ENCODE results near the gene SUCLA2.

SUCLA2 gene

DNA sequence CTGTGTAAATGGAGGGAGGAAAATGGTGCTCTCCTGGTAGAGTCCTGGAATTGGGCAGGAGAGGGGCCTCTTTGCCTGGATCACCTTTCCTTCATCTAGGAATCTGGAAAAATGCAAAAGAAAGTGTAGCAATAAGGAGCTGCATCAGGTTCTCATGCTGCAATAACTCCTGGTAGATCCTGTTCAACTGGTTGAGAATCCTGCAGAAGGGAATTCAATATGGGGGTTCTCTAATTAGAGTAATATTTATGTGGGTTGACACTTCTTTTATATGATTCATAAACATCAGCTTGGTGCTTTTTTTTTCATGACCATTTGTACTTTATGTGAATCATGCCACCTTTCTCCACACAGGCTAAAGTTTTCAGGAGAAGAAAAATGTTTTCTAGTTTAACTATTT is 27.0 kb upstream of the SUCLA2 start:
- H2AFZ ChIP-seq (ENCODE audit: low read depth, low read length, severe bottlenecking) = no peak overlapping the region
- no peak overlapping the region for H3K4me2 ChIP-seq (ENCODE audit: low read depth, low read length, poor library complexity, severe bottlenecking)
- H3K79me2 ChIP-seq (ENCODE audit: insufficient read depth, low read length) = 0 out of 2 replicates have a peak, but pooled peaks cover 6% of the 10 kb centered on the region
- no peak overlapping the region for H3K4me3 ChIP-seq (ENCODE audit: insufficient read depth, low read length, poor library complexity, severe bottlenecking)
- no peaks in the 10 kb centered on the region for H3K27me3 ChIP-seq (ENCODE audit: low read length)
- no peak overlapping the region for H3K27ac ChIP-seq (ENCODE audit: low read depth, low read length)
- TF ChIP-seq EZH2phosphoT487 (conservative IDR thresholded peaks at IDR 0.05; ENCODE audit: low read length) = no peak
- TF ChIP-seq, protein P1, sequence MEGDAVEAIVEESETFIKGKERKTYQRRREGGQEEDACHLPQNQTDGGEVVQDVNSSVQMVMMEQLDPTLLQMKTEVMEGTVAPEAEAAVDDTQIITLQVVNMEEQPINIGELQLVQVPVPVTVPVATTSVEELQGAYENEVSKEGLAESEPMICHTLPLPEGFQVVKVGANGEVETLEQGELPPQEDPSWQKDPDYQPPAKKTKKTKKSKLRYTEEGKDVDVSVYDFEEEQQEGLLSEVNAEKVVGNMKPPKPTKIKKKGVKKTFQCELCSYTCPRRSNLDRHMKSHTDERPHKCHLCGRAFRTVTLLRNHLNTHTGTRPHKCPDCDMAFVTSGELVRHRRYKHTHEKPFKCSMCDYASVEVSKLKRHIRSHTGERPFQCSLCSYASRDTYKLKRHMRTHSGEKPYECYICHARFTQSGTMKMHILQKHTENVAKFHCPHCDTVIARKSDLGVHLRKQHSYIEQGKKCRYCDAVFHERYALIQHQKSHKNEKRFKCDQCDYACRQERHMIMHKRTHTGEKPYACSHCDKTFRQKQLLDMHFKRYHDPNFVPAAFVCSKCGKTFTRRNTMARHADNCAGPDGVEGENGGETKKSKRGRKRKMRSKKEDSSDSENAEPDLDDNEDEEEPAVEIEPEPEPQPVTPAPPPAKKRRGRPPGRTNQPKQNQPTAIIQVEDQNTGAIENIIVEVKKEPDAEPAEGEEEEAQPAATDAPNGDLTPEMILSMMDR (IDR thresholded peaks at IDR 0.05; ENCODE audit: insufficient read depth, low read length, poor library complexity, severe bottlenecking) = no peak
- no peak overlapping the region for H3K9ac ChIP-seq (ENCODE audit: low read length)
- no peaks in the 10 kb centered on the region for H3F3A ChIP-seq (ENCODE audit: insufficient read depth)
- H3K9me2 ChIP-seq (replicated peaks; ENCODE audit: insufficient read depth, low read length) = no peaks in the 10 kb centered on the region
- peaks cover 19% of the 10 kb centered on the region; the same call in 1 of the 2 replicates for H3K9me3 ChIP-seq (ENCODE audit: insufficient read depth, low read length)
- H3K36me3 ChIP-seq (ENCODE audit: low read length) = peaks cover 13% of the 10 kb centered on the region
- no peaks in the 10 kb centered on the region for H4K20me1 ChIP-seq (ENCODE audit: low read depth, low read length)

DNA sequence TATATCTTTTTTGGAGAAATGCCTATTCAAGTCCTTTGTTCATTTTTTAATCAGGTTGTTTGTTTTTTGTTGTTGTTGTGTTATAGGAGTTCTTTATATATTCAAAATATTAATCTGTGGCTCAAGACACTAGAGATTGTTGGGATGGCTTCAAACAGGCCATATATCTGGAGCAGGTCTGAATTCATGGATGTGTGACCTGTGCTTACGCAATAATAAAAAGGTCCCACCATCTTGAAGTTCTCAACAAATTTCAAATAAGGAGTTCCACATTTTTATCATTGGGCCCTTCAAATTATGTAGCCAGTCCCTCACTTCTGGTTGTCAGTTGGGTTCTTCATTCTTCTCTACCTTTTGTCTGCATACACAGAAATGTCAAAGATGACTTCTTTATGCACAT is 18.7 kb upstream of the SUCLA2 start:
- no peaks in the 10 kb centered on the region for H4K20me1 ChIP-seq (ENCODE audit: low read depth, low read length)
- H3K79me2 ChIP-seq (ENCODE audit: insufficient read depth, low read length) = no peaks in the 10 kb centered on the region
- H3K27ac ChIP-seq (ENCODE audit: low read depth, low read length) = no peak overlapping the region
- no peaks in the 10 kb centered on the region for H3K9me2 ChIP-seq (replicated peaks; ENCODE audit: insufficient read depth, low read length)
- no peak overlapping the region for H3K9ac ChIP-seq (ENCODE audit: low read length)
- H3K36me3 ChIP-seq (ENCODE audit: low read length) = no peaks in the 10 kb centered on the region
- TF ChIP-seq, protein P1 (IDR thresholded peaks at IDR 0.05; ENCODE audit: insufficient read depth, low read length, poor library complexity, severe bottlenecking) = no peak
- TF ChIP-seq EZH2phosphoT487 (conservative IDR thresholded peaks at IDR 0.05; ENCODE audit: low read length) = no peak
- H2AFZ ChIP-seq (ENCODE audit: low read depth, low read length, severe bottlenecking) = no peak overlapping the region
- H3K9me3 ChIP-seq (ENCODE audit: insufficient read depth, low read length) = no peaks in the 10 kb centered on the region
- no peaks in the 10 kb centered on the region for H3K27me3 ChIP-seq (ENCODE audit: low read length)
- no peaks in the 10 kb centered on the region for H3F3A ChIP-seq (ENCODE audit: insufficient read depth)
- no peak overlapping the region for H3K4me3 ChIP-seq (ENCODE audit: insufficient read depth, low read length, poor library complexity, severe bottlenecking)
- no peak overlapping the region for H3K4me2 ChIP-seq (ENCODE audit: low read depth, low read length, poor library complexity, severe bottlenecking)

DNA sequence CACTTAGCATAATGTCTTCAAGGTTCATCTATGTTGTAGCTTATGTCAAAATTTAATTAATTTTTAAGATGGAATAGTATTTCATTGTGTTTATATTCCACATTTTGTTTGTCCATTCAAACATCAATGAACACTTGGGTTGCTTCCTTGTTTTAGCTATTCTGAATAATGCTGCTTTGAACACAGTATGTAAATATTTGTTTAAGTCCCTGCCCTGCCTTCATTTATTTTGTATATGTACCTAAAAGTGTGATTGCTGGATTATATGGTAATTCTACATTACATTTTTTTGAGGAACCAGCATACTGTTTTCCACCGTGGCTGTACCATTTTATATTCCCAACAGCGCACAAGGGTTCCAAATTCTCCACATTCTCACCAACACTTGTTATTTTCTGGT is 17.6 kb upstream of the SUCLA2 start:
- H3K9me2 ChIP-seq (replicated peaks; ENCODE audit: insufficient read depth, low read length) = no peaks in the 10 kb centered on the region
- TF ChIP-seq, protein P1 (IDR thresholded peaks at IDR 0.05; ENCODE audit: insufficient read depth, low read length, poor library complexity, severe bottlenecking) = no peak
- no peak for TF ChIP-seq EZH2phosphoT487 (conservative IDR thresholded peaks at IDR 0.05; ENCODE audit: low read length)
- no peak overlapping the region for H2AFZ ChIP-seq (ENCODE audit: low read depth, low read length, severe bottlenecking)
- H3K4me3 ChIP-seq (ENCODE audit: insufficient read depth, low read length, poor library complexity, severe bottlenecking) = no peak overlapping the region
- no peaks in the 10 kb centered on the region for H4K20me1 ChIP-seq (ENCODE audit: low read depth, low read length)
- no peaks in the 10 kb centered on the region for H3K27me3 ChIP-seq (ENCODE audit: low read length)
- no peaks in the 10 kb centered on the region for H3F3A ChIP-seq (ENCODE audit: insufficient read depth)
- H3K9ac ChIP-seq (ENCODE audit: low read length) = no peak overlapping the region
- no peaks in the 10 kb centered on the region for H3K36me3 ChIP-seq (ENCODE audit: low read length)
- no peak overlapping the region for H3K4me2 ChIP-seq (ENCODE audit: low read depth, low read length, poor library complexity, severe bottlenecking)
- no peaks in the 10 kb centered on the region for H3K9me3 ChIP-seq (ENCODE audit: insufficient read depth, low read length)
- no peaks in the 10 kb centered on the region for H3K79me2 ChIP-seq (ENCODE audit: insufficient read depth, low read length)
- H3K27ac ChIP-seq (ENCODE audit: low read depth, low read length) = no peak overlapping the region
